HG02798 (cell line): ENCODE results near the gene EPHA8.

Experiments used
- ATAC-seq: cut with Tn5 transposase; IDR thresholded peaks from one replicate; pipeline ENCODE4 v1.9.1; 2021; ENCODE audit warnings: mild to moderate bottlenecking; ENCODE audit not compliant: unreplicated experiment, poor library complexity

The EPHA8 gene

GRCh38 chr1:22638476-22639234 lies 75.4 kb downstream of the EPHA8 start:
- ATAC-seq, result no peak

- no peak for ATAC-seq
Measured at GRCh38 chr1:22639286-22639685, 76.0 kb downstream of the EPHA8 start.

DNA sequence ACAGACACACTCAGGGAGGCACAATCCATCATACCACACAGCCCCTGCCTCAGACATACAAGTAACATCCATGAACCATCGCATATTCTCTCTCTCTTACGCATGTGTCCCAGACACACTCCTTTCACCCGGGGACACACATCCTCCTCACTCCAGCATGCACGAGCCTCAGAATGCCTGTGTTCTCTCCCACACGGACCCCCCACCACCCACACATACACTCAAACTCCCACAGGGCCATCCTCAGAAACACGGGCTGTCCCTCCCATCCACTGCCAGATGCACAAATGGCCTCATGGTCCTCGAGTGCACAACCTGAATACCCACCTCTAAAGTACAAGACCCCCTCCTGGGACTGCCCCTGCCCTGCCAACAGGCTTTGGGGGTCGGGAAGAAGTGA lies 78.0 kb downstream of the EPHA8 start:
- ATAC-seq, result no peak

- ATAC-seq, result no peak
Measured at GRCh38 chr1:22641906-22642636, 78.8 kb downstream of the EPHA8 start.

DNA sequence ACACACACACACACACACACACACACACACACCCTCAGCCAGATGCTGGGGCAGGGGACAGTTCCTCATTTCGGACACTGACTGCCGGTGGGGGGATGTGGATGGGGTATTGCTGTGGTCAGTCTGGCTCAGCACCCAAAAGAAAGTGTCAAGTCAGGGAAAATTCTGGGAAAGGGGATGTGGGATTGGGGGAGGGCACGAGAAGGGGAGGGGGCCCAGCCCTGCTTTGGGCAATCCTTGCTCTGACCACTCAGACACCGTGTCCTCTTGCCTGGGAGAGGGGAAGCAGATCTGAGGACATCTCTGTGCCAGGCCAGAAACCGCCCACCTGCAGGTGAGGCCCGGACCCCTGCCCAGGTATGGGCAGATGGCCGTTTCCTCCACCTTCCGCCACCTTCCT lies 80.1 kb downstream of the EPHA8 start, which contains the start of gene C1QC:
Gene C1QC (plus strand): TSS at position 253 of the 400 bp plus-strand sequence. CDS start 391 bp downstream, outside the sequence.
- no peak for ATAC-seq

GRCh38 chr1:22643928-22644327 lies 80.6 kb downstream of the EPHA8 start:
- no peak for ATAC-seq

DNA sequence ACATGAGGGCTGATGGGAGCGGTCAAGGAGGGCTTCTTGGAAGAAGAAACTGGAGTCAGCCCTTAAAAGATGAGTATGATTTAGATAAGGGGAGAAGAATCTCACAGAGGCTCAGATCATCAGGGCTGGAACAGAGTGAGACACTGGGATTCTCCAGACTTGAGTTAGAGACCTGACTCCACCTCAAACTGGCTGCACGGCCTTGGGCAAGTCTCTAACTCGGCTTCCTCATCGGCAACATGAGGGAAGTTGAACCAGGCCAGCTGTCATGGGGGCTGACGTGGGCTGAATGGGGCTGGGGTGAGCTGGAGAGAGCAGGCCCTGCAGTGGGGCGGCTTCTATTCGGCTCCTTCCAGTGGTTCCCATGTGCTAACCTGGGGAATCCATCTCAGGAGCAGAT lies 82.6 kb downstream of the EPHA8 start:
- no peak for ATAC-seq

DNA sequence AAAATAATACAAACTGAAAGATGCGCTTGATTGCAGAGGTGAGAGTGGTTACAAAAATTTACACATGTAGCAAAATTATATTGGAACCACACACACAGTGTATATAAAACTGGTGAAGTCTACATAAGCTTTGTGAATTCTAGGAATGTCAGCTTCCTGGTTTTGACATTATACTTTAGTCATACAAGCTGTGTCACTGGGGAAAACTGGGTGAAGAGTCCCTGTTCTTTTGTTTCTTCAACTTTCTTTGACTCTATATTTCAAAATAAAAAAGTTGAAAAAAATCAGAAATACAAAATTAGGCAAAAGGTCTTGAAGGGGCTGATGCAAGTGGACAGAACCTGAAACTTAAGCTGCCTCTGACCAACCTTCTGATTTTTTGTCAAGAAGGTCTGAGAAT lies 83.1 kb downstream of the EPHA8 start:
- ATAC-seq, result no peak

GRCh38 chr1:22650089-22650693 lies 86.9 kb downstream of the EPHA8 start:
- ATAC-seq, result no peak

DNA sequence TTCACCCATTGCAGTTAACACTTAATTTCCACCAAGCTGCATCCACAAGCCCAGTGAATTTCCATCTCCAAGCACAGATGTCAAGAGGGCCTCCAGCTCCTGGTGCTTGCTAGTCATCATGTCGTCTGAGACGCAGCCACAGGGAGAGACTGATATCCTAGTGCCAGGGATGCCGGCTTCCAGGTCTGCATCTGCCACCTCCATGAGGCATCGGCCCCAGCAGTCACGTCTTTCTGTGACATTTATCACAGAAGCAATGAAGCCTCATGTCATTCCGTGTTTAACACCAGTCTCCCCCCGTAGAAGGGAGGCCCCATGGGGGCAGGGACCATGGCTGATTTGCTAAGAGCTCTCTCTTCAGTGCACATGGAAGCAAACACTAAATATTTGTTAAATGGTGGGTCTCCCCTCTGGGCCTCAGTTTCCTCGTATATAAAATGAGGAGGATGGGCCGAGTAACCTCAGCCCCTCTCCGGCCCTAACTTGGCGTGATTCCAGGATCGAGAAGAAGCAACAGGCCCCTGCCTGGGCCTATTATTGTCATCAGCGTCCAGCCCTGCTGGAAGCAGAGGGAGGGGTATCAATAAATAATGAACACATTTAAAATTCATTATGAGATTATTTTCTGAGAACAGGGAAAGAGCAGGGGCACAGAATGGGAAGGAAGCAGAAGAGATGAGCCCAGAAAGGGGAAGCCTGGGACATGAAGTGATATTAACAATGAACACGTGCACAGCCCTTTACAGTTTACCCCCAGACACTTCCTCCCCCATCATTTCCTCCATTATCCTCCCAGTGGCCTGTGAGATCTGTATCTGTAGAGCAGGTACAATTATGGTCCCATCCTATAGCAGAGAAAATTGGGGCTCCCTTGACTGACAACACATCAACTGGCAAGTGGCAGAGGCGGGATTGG lies 88.9 kb downstream of the EPHA8 start:
- ATAC-seq, result no peak

GRCh38 chr1:22652881-22653316 lies 89.6 kb downstream of the EPHA8 start, which contains the start of gene C1QB:
C1QB (plus strand) TSS chr1:22653236; CDS start chr1:22659463, 6,227 bp downstream.
- no peak for ATAC-seq
